NCI-H187 treated with DMSO at 0.1 percent for 48 hours (cell line): ENCODE measurements around the gene BLCAP.
A peak's percentile ranks its signal among the peaks of the same experiment; 100 is the strongest.
"Not testable (repeated sequence)": the region's sequence is repeated elsewhere in the genome, so short reads cannot be mapped to it uniquely, and the experiment has no call there.

Experiments
- DNase-seq: peaks from one replicate; lab custom pipeline; 2025; lab: John Stamatoyannopoulos, UW

The BLCAP gene, protein sequence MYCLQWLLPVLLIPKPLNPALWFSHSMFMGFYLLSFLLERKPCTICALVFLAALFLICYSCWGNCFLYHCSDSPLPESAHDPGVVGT

DNA sequence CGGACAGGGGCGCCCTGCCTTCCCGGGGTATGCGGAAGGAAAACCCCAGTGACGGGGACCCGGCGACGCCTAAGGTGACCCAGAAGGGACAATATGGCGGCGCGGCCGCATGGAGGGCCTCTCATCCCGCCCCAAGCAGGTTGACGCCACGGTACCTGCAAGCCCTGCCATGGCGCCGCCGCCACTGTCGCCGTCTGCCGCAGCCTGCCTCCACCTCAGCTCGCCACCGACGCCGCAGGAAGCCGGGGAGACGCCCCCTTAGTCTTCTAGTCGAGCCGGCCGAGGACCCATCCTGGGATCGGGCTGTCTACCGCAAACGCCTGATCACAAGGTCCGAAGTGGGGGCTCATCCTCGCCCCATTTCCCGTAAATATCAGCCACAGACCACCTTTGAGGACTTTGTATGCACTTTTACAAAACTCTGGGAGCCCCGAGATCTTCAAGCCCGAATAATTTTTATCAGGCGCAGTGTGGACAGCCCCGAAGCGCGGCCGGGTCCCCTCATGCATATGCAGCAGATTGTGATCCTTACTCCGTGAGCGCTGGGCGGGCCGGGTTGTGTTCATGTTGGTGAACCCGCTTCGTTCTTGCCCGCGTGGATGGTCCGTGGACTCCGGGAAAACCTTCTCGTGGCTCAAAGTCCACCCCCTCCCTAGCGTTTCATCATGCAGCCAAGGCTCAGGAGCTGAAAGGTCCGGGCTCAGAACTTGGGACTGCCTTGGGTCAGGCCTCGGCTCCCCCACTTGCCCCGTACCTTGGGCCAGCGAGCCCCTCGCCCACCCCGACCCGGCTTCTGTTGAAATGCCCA lies at the start of gene BLCAP:
Gene BLCAP, minus strand, starts transcription at position 239 of the 808 bp plus-strand sequence. CDS start 8,702 bp downstream, outside the sequence.
- DNase-seq = peak; percentile 66

DNA sequence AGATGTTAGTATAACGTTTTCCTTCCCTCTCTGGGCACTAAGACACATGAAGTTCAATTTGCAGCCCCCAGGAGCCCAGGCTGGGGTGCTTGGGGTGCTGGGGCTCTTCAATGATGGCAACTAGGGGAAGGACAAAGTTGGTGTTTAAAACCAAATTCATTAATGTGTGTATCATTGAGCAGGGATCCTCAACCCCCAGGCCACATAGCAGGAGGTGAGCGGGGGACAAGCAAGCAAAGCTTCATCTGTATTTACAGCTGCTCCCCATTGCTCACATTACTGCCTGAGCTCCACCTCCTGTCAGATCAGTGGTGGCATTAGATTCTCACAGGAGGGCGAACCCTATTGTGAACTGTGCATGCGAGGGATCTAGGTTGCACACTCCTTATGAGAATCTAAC lies 49.8 kb upstream of the BLCAP start:
- DNase-seq = not testable (repeated sequence)

DNA sequence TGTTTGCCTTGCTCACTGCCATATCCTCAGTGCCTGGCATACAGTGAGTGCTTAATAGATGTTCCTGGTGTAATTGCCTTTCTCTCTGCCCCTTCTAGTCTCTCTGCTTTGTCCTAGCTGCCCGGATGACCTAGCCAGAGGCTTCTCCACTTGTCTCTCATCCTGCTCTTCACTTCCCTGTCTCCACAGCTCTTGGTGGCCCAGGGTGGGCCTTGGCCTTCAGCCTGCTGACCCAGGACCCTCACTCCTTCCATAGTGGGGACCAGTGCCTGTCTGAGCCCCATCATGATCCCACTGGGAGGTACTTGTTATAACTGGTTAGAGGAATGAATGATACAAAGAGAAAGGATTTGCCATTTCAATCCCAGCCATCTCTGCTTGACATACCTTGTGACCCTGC lies 49.2 kb upstream of the BLCAP start:
- no peak for DNase-seq

DNA sequence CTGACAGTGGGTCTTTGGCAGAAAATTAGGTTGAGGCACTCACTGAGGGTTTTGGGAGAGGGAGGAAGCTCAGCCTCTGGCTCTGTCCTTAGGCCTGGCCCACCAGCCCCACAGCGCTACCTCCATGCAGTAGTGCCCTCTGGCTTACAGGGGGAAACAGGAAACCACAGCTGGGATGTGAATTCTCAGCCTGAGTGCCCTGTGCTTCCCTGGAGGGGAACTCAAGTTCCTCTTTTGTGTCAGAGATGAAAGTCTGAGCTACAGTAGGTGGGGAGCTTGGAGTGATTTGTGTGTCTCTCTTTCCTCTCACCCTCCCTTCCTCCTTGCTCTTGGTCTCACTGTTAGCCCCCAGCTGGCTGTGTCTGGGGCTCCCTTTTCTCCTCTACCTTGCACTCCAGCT lies 48.2 kb upstream of the BLCAP start:
- no peak for DNase-seq

DNA sequence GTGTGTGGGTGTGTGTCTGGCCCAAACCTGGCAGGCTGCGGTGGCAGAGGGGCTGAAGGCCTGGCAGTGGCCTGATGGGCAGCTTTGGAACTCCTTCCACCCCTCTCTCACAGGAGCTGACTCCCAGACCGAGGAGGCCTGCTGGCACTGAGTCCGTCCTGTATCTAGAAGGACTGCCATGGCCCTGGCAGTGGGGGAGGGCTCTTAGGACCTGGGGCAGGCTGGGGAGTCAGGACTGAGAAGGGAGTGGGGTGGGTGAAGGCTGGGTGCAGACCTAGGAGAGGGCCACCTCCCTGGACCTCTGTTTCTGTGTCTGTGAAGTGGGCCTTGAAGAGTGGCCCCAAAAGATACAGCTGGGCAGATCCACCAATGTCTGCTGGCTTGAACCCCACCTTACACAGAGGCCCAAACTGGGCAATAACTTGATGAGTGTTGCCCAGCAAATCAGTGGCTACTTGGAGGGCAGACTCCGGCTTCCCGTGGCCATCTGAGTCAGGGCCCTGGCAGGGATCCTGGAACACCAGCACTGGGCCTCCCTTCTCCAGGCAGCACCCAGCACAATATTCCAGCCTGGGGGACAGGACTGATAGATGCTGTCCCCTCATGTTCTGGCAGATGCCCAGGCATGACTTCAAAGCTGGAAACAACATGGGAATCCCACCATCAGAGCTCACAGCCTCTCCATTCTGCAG lies 46.7 kb upstream of the BLCAP start:
- no peak for DNase-seq

DNA sequence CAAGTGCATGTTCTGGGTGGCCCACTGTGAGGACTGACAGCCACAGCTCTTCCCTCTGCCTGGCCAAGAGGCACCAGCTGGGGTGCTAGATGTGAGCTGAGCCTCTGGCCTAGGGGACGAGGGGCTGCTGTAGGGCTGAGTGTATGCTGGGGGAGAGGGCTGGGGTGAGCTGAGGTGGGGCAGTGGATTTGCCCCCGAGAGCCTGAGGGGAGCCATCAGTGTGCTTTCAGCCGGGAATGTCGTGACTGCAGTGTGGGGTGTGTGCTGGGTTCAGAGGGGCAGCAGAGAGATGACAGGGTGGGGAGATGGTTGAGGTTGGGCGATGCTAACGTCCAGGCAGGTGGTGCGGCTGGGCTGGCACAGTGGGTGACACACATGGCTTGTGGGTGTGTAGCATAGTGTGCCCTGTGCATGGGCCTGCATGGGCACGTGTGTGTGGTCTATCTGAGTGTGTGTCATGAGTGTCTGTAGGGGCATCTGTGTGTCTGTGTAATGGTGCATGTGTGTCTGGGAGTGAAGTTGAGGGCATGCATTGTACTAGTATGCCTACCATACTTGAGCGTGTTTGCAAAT lies 46.0 kb upstream of the BLCAP start:
- DNase-seq = no peak

DNA sequence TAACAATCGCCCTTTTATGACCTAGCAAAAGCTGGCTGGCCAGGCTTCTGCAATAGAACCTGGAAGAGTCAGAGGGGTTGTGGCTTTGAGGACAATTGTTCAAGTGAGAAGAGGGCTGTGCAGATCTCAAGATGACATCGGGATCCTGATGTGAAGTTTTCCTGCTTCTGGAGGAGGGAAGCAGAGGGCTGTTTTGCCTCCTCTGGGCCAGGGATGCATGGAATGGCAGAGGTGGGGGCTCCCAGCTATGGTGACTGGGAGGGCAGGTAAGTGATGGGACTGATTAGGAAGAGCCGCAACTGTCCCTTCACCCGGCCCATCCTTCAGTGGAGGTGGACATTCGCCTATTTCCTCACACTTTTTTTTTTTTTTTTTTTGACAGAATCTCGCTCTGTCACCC lies 43.4 kb upstream of the BLCAP start:
- no peak for DNase-seq

DNA sequence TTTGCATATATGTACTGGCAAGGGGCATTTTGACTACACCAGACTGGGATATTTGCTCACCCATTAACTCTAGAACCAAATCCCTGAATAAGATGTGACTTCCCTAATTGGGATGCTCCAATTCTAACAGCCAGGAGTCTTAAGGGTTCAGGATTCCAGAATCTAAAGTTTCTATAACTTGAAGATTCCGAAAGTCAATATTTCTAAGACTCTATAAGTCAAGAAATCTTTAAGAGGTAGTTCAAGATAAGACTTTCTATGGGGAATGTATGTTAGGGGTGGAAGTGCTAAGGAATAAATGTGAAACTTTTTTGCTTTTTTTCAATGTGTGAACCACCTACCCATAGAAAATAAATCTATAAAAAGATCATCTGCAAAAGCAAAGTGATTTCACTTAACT lies 42.7 kb upstream of the BLCAP start:
- DNase-seq = no peak

DNA sequence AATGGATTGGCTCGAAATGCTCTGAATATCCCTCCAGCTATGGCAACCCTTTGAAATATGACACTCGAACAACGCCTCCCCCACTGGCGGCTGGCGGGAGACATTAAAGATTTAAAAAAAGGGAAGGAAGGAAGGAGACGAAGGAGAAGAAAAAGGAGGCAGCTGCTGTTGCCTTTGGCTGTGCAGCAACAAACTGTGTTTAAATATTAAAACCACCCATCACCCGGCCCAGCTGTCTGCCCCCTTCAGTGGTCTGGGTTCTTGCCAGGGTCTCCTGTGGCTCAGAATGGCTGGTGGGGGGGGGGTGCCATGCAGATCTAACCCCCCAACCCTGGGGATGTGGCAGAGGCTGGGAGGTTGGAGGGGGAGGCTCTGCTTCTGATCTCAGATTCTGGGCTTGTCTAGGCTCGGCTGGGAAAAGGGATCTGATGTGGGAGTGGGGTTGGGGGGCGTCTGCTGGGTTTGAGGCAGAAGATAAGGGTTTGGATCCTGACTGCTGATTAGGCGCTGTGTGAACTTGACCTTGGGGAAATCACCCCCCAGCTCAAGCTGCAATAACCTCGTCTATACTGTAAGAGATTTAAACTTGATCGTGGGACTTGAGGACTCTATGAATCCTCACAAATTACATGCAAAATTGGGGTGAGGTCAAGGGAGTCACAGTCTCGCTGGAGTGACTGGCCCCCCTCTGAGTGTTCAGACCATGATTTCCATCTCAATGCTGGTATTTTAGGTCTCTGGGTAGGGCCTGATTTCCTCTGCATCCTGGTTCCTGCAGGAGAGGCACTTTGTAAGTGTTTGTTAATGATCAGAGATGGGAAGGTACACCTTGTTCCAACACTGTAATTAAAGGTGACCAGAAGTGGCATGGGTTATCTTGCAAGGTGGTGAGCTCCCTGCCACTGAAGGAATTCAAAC lies 40.3 kb upstream of the BLCAP start:
- no peak for DNase-seq

DNA sequence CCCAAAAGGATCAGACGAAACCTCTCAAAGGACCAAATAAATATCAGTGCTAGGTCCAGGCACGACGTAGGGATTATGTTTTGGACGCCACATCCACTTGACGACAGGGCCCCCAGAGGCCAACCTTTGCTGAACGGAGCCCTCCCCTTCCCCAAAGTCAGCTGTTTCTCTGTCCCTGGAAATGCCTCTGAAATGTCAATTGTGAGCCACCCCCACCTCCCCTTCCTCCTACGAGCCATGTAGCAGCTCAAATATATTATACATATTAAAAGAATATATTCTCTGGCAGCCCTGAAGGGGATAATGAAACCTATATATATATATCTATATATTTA lies 39.6 kb upstream of the BLCAP start:
- DNase-seq = no peak

DNA sequence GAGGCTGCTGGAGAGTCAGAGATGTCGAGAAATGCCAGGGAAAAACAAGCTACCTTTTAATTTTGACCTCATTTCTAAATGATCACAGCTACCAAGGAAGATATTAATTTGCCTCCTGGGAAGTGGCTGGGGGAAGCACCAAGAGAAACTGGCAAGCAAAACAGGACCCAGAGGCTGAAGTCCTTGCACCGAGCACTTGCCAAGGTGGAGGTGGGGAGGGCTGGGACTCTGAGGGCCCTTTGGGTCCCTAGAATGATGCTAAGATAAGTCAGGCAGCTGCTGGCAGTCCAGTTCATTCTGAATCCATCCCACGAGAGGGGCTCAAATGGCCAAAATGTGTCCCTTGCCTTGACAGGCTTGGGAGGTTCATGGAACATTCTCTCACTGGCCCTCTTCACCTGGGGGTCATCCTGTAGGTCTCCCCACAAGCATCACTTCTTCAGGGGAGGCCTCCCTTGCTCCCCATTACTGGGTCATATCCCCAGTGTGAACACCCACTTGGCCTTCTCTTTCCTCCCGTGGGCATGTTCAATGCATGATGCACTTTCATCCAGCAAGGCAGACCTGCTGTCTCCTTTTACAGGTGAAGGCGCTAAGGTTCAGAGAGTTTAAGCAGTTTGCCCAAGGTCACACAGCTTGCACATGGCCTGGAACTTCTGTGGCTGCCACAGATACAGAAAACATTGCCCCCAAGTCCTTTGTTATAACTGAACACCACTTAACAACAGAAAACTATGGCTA lies 39.1 kb upstream of the BLCAP start:
- DNase-seq = no peak

DNA sequence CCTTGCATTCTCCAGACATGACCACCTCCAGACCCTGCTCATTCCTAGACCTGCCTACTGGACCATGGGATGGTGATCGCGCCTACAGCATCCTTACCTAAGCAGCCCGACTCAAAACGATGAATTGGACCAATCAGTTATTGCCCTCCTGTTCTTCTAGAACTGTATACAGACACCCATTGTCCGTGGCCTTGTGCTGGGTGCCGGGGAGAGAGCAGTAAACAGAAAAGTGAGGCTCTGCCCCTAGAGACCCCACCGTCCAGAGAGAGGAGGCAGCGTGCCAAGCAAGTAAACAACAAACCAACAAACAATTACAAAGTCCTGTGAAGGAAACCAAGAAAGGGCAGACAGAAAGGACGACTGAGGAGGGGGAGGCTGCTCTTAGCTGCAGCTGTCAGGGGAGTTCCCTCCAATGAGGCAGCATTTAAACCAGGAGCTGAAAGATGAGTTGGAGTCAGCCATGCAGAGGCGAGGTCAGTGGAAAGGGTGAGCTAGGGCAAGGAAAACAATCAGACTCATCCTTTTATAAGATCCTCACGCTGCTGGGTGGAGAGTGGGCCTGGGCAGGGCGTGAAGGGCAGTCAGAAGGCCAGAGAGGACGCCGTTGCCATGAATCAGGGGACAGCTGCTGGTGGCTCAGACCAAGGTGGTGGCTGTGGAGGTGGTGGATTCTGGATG lies 37.6 kb upstream of the BLCAP start:
- no peak for DNase-seq

DNA sequence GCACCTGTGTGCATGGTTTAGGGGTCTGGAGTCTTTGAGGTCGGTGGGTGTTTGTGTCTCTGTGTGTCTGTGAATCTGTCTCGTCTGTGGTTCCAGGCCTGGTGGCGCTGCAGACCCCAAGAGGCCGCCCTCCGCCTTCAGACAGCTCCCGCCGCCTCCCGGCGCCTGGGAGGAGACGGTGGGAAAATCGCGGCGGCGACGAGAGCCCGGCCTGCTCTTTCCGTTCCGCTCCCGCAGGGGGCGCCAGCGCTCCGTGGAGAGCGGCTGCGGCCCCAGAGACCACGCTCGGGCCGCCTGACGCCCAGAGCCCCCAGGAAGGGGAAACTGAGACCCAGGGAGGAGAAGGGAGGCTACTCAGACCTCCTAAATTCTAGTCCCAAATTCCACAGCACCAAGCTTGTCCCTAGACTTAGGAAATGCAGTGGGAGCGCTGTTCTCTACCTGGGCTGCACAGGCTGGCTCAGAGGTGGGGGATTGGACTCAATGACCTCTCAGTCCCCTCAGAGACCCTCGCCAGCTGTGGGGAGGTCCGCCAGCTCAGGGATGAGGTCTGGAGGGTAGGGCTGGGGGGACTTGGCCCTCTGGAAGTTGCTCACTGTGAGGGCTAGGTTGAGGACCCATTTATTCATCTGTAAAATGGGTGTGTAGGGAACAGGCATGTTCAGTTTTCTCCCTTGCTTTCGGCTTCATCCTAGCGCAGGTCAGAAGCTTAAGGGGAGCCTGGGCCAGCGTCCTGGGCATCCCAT lies 36.9 kb upstream of the BLCAP start:
- no peak for DNase-seq

DNA sequence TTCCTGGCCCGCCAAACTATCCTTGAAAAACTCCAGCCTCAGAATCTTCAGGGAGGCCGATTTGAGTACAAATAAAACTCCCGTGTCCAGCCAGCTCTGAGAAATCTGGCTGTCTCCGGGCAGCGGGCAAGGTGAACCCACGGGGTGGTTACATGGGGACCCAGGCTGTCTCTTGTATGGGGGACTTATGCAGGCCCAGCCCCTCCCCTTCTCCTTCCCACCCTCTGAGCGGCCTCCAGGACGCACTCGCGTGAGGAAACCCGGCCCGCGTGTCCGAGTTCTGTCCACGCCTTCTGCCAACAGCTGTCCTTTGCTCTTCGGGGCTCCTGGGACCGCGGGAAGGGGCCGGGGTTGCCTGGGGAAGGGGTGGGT lies 36.3 kb upstream of the BLCAP start:
- DNase-seq = no peak

DNA sequence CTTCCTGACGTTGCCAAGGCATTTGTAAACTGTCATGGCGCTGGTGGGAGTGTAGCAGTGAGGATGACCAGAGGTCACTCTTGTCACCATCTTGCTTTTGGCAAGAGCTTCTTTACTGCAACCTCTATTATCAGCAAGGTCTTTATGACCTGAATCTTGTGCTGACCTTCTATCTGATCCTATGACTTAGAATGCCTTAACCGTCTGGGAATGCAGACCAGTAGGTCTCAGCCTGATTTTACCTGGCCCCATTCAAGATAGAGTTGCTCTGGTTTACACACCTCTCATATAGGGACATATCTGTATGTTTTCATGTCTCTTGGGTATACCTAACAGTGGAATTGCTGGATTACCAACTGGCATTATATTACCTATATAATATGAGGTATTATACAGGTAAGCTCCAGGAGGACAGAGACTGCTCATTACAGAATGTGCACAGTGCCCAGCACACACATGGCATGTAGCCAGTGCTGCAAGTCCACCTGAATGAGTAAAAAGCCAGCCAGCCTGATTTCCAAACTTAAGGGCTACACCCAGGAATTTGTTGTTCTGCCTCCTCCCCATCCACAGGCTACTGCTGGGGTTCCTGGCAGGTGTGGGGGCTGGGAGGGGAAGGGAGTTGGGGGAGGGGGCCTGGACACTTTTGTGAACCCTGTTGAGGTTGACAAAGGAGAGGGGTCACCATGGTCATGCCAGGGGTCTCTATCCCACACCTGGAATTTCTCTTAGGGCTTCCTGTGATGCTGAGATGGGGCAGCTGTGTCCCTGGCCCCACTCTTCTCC lies 35.2 kb upstream of the BLCAP start:
- DNase-seq = no peak

DNA sequence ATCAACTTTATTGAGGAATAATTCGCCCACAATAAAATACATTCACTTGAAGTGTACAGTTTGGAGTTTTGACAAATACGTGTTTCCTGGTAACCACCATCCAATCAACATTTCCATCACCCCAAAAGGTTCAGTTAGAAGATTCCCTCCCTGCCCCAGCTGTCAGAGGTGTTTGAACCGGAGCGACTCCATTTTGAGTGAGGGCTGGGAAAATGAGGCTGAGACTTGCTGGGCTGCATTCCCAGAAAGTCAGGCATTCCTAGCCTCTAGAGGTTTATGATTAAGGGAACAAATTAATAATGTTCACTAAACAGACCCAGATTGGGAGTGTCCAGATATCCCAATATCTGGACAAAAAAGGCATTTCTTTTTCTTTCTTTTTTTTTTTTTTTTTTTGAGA lies 33.0 kb upstream of the BLCAP start:
- DNase-seq = no peak

DNA sequence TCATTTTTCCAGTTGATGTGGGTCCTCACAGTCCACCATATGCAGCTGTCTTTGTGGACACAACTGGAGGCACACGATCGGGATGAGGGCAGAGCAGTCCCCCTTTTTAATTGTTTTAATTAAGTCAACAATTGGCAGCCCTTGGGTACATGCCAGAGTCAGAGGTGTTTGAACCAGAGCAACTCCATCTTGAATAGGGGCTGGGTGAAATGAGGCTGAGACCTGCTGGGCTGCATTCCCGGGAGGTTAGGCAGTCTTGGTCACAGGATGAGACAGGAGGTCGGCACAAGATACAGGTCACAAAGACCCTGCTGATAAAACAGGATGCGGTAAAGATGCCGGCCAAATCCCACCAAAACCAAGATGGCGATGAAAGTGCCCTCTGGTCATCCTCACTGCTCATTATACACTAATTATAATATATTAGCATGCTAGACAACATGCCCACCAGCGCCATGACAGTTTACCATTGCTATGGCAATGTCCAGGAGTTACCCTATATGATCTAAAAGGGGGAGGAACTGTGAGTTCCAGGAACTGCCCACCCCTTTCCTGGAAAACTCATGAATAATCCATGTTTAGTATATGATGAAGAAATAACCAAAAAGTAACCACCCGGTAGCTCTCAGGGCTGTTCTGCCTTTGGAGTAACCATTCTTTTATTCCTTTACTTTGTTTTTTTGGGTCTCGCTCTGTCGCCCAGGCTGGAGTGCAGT lies 31.8 kb upstream of the BLCAP start:
- DNase-seq = no peak

DNA sequence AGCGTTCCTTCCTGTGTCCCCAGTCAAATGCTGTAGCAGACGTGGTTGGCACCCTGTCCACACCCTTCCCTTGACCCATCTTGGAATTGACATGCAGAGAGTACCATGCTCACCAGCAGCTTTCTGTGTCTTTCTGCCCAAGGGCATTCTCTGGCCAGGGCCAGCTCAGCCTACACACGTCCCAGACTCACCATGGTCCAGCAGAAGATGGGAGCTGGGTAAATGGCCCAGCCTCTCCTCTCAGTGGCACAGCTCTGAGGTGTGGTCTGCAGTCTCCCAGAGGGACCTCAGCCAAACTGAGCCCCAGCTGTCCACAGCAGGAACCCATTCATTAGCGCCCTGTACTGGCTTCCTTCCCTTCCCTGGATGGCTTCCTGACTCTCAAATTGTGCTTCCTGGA lies 31.1 kb upstream of the BLCAP start:
- no peak for DNase-seq

DNA sequence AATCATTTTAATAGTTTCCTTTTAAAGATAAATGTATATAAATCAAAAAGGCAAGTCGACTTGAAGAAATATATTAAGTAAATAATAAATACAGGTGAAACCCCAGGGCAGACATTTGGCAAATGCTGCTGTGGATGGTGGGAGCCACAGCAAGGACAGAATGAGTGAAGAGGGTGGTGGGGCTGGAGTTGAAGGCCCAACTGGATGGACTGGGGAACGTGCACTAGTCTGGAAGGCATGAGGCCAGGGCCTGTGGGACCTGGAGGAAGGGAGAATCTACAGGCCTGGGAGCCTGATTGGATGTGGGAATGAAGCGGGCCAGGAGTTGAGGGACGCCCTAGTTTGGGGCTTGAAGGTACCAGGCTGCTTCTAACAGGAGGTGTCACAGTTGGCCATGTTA lies 30.6 kb upstream of the BLCAP start:
- DNase-seq = no peak
